ENCODE data around the gene MTR.
"Not testable (repeated sequence)": the region's sequence is repeated elsewhere in the genome, so short reads cannot be mapped to it uniquely, and the experiment has no call there.

MTR gene

GRCh38 chr1:236908669-236909068 lies 113.6 kb downstream of the MTR start:
- DNase-seq (ENCODE audit: low read depth): no peak

GRCh38 chr1:236911047-236911446 lies 116.0 kb downstream of the MTR start:
- not testable (repeated sequence) for DNase-seq (ENCODE audit: low read depth)

- DNase-seq (ENCODE audit: low read depth): no peak
These were observed 118.4 kb downstream of the MTR start for GRCh38 chr1:236913371-236914037.

GRCh38 chr1:236914375-236914774 lies 119.3 kb downstream of the MTR start:
- DNase-seq (ENCODE audit: low read depth): no peak

- no peak for DNase-seq (ENCODE audit: low read depth)
These were observed 121.2 kb downstream of the MTR start for GRCh38 chr1:236916131-236916800.

- no peak for DNase-seq (ENCODE audit: low read depth)
These were observed 122.4 kb downstream of the MTR start for GRCh38 chr1:236917448-236917847.

GRCh38 chr1:236920286-236920894 lies 125.3 kb downstream of the MTR start:
- DNase-seq (ENCODE audit: low read depth): no peak

- no peak for DNase-seq (ENCODE audit: low read depth)
These were observed 126.5 kb downstream of the MTR start for GRCh38 chr1:236921610-236922009.

- no peak for DNase-seq (ENCODE audit: low read depth)
These were observed 127.1 kb downstream of the MTR start for GRCh38 chr1:236922190-236922589.

- DNase-seq (ENCODE audit: low read depth): no peak
These were observed 130.3 kb downstream of the MTR start for GRCh38 chr1:236925386-236925785.

GRCh38 chr1:236930503-236930902 lies 135.4 kb downstream of the MTR start:
- no peak for DNase-seq (ENCODE audit: low read depth)

- DNase-seq (ENCODE audit: low read depth): no peak
These were observed 143.7 kb downstream of the MTR start for GRCh38 chr1:236938760-236939159.

GRCh38 chr1:236942431-236942830 lies 147.3 kb downstream of the MTR start:
- DNase-seq (ENCODE audit: low read depth): no peak

GRCh38 chr1:236944556-236944955 lies 149.5 kb downstream of the MTR start:
- no peak for DNase-seq (ENCODE audit: low read depth)

- no peak for DNase-seq (ENCODE audit: low read depth)
These were observed 149.9 kb downstream of the MTR start for GRCh38 chr1:236945002-236945401.

GRCh38 chr1:236947794-236948193 lies 152.7 kb downstream of the MTR start:
- no peak for DNase-seq (ENCODE audit: low read depth)

GRCh38 chr1:236948381-236948780 lies 153.3 kb downstream of the MTR start:
- DNase-seq (ENCODE audit: low read depth): no peak

- no peak for DNase-seq (ENCODE audit: low read depth)
These were observed 153.9 kb downstream of the MTR start for GRCh38 chr1:236948996-236949395.

GRCh38 chr1:236950365-236950764 lies 155.3 kb downstream of the MTR start:
- DNase-seq (ENCODE audit: low read depth): no peak

GRCh38 chr1:236951672-236952071 lies 156.6 kb downstream of the MTR start:
- DNase-seq (ENCODE audit: low read depth): no peak

- no peak for DNase-seq (ENCODE audit: low read depth)
These were observed 157.3 kb downstream of the MTR start for GRCh38 chr1:236952246-236953003.

GRCh38 chr1:236953151-236953700 lies 158.1 kb downstream of the MTR start:
- DNase-seq (ENCODE audit: low read depth): no peak
